HCT116 (cell line): ENCODE measurements around the gene VEPH1.

Source experiments
- CTCF ChIP-seq, 3 experiments: fragments of 200-600 bp in 1 of 3; sonication (generic) in 1 of 3; IDR thresholded peaks in 2 of 3; conservative IDR thresholded peaks in 1 of 3; 2 replicates each; pipeline ENCODE4 v1.5.1; 2012 to 2017; ENCODE audit warnings: low read depth in 2 of 3, low read length in 2 of 3, antibody characterized with exemption in 1 of 3, borderline replicate concordance in 1 of 3, control low read depth in 1 of 3, mild to moderate bottlenecking in 1 of 3, mixed read lengths in 1 of 3, mixed run types in 1 of 3, moderate library complexity in 1 of 3; ENCODE audit not compliant: insufficient read depth in 1 of 3
- EZH2phosphoT487 ChIP-seq: fragments of 200-600 bp; IDR thresholded peaks from 2 replicates; pipeline ENCODE4 v1.6.1; 2018; ENCODE audit warnings: antibody characterized with exemption, borderline replicate concordance
- TF ChIP-seq, protein P1 (sequence below): IDR thresholded peaks from 2 replicates; pipeline ENCODE4 v1.6.1; 2012

DNA sequence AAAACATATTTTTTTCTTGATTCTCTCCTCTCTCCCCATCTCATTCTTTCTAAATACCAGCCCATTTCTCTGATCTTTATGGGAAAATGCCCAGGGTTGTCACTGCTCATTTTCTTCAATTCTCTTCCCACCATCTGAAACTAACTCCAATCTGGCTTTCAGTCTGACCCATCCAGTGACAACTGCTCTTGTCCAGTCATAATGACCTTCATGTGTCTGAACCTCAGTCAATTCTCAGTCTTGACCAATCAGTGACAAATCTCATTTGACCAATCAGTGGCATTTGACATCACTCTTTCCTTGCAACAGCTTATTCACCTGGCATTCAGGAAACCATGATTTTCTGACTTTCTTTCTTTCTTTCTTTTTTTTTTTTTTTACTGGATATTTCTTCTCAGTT lies 15.1 kb downstream of the VEPH1 start:
- no peak for TF ChIP-seq CTCF (IDR thresholded peaks at IDR 0.05 in 2 of 3, conservative IDR thresholded peaks at IDR 0.05 in 1 of 3; ENCODE audit: borderline replicate concordance in 1 of 3, insufficient read depth in 1 of 3, low read depth in 2 of 3, low read length in 2 of 3)
- TF ChIP-seq, protein P1, sequence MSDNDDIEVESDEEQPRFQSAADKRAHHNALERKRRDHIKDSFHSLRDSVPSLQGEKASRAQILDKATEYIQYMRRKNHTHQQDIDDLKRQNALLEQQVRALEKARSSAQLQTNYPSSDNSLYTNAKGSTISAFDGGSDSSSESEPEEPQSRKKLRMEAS, result no peak
- TF ChIP-seq EZH2phosphoT487, result no peak
